Stimulated activated CD4-positive, alpha-beta T cell treated with anti-CD3 and anti-CD28 coated beads, Interleukin-12 subunit alpha, Interleukin-12 subunit beta, amount 100 ng/mL, for 24 hours (primary cell): ENCODE measurements around the gene SERPINE1.
"Not testable (repeated sequence)": the region's sequence is repeated elsewhere in the genome, so short reads cannot be mapped to it uniquely, and the experiment has no call there.

Source experiments
- DNase-seq, 2 experiments: peaks; one replicate each; pipeline ENCODE4 v3.0.0-alpha.2; 2020; ENCODE audit warnings: low read depth in 2 of 2

SERPINE1 gene

DNA sequence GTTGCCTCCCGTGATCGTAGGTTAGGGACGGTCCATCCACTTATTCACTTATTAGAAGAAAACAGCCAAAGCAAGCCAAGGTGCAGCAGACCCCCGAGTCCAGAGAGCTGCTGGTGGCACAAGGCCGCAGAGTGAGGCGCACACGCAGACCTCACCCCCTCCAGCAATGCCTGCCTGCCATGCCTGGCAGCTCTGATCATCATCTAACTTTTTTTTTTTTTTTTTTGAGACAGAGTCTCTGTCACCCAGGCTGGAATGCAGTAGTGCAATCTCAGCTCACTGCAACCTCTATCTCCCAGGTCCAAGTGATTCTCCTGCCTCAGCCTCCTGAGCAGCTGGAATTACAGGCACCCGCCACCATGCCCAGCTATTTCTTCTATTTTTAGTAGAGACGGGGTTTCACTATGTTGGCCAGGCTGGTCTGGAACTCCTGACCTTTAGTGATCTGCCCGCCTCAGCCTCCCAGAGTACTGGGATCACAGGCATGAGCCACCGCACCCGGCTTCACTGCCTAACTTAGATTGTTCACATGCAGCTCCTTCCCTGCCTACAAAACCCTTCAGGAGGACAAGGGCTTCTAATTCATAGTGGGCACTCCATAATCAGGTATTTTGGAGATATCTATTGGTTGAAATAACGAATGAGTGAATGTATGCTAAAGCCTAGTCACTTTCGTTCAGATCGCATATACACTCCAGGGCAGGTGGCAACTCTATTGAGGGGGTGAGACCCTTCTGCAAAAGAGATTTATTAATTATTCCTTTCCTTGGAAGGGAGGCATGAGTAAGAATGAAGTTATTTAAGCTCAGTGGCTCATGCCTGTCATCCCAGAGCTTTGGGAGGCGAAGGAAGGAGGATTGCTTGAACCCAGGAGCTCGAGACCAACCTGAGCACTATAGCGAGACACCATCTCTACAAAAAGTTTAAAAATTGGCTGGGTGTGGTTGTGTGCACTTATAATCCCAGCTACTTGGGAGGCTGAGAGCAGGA is 25.8 kb upstream of the SERPINE1 start:
- DNase-seq = no peak

DNA sequence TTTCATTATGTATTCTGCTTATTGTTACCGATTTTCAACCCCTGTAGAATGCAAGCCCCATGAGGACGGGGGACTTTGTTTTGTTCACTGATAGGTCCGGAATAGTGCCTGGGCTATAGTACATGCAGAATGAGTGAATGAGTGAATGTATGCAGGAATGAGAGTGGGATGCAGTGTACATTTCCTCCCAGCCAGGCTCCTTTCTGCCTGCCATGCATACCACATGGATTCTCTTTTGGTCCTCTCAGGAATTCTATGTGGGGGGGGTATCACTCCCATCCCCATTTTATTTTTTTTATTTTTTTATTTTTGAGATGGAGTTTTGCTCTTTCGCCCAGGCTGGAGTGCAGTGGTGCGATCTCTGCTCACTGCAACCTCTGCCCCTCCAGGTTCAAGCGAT is 24.9 kb upstream of the SERPINE1 start:
- DNase-seq = no peak

DNA sequence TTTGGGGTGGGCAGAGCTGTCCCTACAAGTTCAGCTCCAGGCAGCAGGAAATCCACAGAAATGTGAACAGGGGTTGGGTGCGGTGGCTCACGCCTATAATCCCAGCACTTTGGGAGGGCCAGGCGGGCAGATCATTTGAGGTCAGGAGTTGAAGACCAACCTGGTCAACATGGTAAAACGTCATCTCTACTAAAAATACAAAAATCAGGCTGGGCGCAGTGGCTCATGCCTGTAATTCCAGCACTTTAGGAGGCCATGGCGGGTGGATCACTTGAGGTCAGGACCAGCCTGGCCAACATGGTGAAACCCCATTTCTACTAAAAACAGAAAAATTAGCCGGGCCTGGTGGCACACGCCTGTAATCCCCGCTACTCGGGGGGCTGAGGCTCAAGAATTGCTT is 23.2 kb upstream of the SERPINE1 start:
- DNase-seq = not testable (repeated sequence)

DNA sequence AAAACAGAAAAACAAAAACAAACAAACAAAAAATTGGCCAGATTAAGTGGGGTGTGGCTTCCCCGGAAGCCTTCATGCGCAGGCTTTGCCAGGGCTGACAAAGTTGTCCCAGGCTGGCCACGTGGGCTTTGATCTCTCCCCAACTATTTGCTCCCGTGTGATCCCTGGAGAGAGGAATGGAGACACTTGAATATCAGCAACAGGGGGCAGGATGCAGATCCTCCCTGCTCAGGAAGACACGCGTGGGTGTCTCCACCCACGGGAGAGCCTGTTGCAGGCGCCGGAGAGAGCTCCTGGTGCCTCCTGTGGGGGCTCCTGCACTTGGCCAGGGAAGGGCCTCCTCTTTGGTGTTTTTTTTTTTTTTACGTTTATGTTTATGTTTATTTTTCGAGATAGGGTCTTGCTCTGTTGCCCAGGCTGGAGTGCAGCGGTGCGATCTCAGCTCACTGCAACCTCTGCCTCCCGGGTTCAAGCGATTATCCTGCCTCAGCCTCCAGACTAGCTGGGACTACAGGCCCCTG is 22.7 kb upstream of the SERPINE1 start:
- no peak for DNase-seq

DNA sequence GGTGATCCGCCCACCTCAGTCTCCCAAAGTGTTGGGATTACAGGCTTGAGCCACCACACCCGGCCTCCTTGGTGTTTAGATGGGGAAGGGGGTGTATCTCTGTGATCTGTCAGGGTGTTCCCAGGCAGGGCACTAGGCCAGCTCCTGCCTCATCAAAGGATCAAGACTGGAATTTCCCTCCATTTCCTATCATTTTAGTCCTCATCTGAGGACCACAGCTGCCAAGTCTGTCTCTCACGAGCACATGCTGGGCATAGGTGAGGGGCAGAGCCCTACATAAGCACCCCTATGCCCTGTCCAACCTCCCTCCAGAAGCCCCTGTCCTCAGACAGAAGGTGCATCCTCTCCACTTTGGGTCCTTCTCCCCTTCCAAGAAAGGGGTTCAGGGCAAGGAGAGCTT is 22.1 kb upstream of the SERPINE1 start:
- DNase-seq = no peak

DNA sequence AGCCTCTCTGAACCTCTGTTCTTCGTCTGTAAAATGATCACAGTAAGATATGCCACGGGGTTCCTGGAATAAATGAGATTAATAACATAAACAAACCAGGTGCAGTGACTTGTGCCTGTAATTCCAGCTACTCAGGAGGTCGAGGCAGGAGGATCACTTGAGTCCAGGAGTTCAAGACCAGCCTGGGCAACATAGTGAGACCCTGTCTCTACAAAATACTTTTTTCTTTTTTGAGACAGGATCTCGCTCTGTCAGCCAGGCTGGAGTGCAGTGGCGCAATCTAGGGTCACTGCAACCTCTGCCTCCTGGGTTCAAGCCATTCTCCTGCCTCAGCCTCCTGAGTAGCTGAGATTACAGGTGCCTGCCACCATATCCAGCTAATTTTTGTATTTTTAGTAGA is 21.7 kb upstream of the SERPINE1 start:
- not testable (repeated sequence) for DNase-seq

DNA sequence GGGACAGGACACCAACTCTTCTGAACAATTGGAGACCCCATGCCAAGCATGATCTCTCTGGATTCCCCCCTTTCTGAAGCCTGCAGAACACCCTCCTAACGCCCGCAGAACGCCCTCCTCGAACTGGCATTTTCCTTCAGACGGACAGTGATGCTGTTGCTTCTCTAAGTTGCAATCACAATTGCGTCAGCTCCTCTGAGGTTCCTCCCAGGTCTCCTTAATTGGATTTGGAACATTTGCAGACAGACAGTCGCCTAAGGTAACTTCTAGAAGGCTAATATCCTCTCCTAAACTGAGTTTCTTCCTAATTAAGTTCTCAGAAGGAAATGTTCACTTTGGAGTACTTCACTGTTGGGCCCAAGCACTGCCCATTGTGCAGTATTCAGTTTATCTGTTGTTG is 20.5 kb upstream of the SERPINE1 start:
- DNase-seq = no peak

DNA sequence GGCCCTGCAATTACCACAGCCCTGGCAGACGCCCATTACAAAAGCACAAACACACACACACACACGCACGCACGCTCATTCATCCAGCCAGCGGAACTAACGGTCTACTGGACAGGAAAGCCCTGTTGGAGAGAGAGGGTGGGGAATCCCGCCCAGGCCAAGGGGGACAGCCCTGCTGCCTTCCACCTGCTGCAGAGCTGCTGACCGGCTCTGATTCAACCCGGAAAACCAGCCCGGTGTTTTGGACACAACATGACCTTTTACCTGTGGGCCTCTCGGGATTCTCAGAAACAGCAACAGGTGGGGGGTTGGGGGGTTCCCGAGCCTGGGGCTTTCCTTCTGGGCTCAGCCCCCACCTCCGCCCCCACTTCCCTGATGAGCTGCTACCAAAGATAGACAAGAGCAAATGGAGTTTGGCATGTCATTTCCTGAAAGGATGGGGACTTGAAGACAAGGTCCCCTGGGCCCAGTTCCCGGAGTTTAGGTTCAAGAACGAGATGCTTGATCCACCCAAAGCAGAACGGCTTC is 18.5 kb upstream of the SERPINE1 start:
- no peak for DNase-seq

DNA sequence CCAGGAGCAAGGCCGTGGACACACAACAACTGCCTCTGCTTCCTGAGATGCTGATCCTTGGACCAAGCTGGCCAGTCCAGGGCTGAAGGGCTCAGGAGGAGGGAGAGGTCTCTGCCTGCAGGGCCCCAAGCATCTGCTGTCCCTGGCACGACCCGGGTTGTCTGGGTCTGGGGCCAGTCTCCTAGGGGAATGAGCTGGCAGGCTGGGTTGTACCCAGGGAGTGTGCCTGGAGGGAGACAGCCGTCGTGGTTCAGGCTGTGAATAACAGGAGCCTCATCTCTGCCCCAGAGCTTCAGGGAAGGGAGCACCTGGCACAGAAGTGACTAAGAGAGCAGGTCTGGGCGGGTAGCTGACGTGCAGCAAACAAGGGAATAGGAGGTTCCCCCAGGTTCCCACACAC is 17.9 kb upstream of the SERPINE1 start:
- no peak for DNase-seq

DNA sequence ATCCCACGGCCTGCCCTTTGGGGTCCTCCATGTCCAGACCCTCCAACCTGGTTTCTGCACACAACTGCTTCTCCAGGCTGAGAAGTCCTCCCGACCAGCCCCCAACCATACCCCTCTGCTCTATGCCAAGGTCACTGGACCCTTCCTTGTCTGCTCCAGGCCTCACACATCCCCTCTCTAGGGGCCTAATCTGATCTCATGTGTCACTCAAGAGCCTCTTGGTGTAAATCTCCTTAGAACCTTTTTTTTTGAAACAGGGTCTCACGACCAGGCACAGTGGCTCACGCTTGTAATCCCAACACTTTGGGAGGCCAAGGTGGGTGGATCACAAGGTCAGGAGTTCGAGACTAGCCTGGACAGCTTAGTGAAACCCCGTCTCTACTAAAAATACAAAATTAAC is 17.5 kb upstream of the SERPINE1 start:
- no peak for DNase-seq

DNA sequence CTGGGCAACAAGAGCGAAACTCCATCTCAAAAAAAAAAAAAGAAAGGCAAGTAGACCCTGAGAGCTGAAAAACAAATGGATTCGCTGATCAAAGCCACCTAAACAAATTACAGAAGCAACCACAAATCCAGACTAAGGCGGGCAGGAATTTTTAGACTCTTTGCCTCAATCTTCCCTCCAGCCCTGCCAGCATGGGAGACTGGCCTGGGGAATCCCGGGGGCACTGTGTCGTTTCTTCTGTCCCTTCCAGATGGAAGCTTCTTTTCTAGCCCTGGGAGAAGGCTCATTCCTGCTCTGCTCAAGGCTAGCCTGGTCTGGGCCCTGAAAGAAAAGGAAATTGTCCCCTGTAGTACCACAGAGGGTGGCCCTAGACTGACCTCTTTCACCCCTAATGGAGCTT is 15.6 kb upstream of the SERPINE1 start:
- DNase-seq = no peak

DNA sequence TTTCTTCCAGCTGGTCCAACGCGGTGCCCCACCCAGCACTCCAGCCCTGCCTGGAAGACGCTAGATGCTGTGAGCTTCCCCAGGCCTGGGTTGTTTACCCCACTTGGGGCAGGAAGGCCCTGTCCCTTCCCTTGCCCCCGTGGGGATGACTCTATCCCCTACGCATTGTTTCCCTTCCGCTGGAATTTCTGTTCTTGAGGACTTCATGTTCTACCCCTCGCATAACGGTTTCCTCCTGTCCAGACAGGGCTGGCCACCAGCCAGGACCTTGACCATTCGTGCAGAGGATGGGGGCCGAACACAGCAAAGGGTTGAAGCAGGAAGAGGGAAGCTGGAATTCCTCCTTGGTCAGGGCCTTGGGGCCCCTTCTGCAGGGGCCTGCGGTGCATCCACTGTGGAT is 14.7 kb upstream of the SERPINE1 start:
- no peak for DNase-seq

DNA sequence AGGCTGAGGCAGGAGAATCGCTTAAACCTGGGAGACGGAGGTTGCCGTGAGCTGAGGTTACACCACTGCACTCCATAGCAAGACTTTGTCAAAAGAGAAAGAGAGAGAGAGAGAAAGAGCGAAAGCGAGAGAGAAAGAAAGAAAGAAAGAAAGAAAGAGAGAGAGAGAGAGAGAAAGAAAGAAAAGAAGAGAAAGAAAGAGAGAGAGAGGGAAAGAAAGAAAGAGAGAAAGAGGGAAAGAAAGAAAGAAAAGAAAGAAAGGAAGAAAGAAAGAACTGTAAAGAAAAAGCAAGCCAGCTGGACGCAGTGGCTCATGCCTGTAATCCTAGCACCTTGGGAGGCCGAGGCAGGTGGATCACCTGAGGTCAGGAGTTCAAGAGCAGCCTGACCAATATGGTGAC is 13.8 kb upstream of the SERPINE1 start:
- not testable (repeated sequence) for DNase-seq

DNA sequence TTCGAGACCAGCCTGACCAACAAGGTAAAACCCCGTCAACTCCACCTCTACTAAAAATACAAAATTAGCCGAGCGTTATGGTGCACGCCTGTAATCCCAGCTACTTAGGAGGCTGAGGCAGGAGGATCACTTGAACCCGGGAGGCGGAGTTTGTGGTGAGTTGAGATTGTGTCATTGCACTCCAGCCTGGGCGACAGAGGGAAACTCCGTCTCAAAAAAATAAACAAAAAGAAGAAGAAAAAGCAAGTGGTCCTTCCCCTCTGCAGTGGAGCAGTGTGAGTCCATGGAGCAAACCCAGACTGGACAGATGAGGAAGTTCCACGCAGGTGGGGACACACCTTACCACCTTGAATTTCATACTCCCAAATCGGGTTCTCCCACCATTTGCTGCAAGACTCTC is 13.1 kb upstream of the SERPINE1 start:
- no peak for DNase-seq

DNA sequence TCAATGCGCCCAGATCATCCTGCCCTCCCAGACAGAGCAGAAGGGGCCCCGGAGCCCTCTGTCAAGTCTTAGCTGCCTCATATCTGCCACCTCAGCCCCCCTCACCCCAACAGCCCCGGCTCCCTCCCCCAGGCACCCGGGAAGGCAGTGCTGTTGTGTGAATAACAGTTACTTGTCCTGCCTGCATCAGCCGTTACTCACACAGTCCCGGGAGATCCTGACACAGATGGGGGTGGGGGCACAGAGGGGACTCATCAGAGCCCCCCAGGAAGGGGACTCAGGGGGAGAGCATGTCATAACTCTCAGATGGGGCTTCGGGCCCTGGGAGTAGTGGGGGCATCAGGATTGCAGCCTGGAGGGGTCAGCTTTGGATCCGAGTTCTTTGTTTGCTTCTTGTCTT is 12.4 kb upstream of the SERPINE1 start:
- DNase-seq = no peak

DNA sequence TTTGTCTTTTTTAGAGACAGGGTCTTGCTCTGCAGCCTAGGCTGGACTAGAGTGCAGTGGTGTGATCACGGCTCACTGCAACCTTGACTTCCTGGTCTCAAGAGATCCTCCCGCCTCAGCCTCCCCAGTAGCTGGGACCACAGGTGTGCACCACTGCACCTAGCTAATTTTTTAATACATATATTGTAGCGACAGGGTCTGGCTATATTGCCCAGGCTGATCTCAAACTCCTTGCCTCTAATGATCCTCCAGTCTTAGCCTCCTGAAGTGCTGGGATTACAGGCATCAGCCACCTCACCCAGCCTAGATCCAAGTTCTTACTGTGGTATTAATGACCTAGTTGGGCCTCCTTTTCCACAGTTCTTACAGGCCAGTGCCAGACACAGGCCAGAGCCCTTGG is 11.7 kb upstream of the SERPINE1 start:
- no peak for DNase-seq

DNA sequence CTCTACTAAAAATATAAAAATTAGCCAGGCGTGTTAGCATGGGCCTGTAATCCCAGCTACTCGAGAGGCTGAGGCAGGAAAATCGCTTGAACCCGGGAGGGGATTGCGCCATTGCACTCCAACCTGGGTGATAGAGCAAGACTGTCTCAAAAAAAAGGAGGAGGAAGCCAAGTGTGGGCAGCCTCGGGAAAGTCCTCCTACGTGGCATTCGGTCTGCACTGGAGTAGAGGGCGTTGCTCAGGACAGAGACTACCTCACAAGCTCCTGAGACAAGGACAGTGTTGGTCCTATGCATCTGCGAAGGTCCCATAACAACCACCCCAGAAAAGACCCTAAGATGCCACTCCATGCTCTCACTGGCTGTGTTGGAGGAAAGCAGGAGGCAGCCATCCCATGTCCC is 10.0 kb upstream of the SERPINE1 start:
- DNase-seq = no peak

DNA sequence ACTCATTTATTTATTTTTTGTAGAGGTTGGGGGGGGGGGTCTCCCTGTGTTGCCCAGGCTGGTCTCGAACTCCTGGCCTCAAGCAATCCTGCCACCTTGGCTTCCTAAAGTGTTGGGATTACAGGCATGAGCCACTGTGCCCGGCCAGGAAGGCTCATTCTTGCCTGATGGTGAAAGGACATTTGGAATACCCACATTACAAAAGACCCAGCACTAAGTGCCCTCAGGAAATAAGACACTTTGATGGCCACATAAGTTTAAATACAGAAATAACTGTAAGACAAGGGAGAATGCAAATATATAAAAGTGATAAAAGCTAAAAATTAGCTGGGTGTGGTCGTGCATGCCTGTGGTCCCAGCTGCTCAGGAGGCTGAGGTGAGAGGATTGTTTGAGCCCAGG is 8.0 kb upstream of the SERPINE1 start:
- DNase-seq = no peak

DNA sequence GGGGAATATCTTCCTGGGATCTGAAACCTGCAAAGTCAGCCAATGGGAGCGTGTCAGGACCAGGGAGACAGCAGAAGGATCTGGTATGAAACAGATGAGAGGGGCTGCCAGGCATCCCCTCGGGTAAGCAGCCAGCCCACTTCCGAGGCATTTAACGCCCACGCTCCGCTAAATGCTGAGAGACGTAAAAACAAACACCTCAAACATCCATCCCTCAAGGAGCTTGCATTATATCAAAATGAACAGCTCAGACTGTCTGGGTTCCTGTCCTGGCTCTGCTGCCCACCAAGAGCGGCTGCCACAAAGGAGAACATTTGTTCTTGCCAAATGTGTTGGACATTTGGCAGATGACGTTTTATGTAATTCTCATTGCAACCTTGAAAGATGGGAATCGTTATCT is 7.0 kb upstream of the SERPINE1 start:
- DNase-seq = no peak

DNA sequence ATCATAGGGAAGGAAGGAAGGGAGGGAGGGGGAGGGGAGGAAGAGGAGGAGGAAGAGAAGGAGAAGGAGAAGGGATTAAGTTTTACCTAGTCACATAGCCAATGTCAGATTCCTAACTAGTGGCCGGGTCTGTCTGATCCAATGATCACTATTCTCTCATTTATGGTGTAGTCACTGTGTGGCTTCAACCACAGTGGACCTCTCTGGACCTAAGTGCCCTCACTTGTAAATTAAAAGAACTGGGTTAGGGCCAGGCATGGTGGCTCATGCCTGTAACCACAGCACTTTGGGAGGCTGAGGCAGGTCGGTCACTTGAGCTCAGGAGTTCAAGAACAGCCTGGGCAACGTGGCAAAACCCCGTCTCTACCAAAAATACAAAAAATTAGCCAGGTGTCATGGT is 6.6 kb upstream of the SERPINE1 start:
- no peak for DNase-seq

DNA sequence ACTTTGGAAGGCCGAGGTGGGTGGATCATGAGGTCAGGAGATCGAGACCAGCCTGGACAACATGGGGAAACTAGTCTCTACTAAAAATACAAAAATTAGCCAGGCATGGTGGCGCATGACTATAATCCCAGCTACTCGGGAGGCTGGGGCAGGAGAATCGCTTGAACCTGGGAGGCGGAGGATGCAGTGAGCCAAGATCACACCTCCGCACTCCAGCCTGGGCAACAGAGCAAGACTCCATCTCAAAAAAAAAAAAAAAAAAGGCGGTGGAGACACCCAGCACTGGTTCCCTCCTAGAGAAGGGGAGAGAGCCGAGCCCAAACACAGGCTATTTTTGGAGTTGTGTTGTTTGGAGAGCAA is 5.3 kb upstream of the SERPINE1 start:
- DNase-seq = not testable (repeated sequence)

DNA sequence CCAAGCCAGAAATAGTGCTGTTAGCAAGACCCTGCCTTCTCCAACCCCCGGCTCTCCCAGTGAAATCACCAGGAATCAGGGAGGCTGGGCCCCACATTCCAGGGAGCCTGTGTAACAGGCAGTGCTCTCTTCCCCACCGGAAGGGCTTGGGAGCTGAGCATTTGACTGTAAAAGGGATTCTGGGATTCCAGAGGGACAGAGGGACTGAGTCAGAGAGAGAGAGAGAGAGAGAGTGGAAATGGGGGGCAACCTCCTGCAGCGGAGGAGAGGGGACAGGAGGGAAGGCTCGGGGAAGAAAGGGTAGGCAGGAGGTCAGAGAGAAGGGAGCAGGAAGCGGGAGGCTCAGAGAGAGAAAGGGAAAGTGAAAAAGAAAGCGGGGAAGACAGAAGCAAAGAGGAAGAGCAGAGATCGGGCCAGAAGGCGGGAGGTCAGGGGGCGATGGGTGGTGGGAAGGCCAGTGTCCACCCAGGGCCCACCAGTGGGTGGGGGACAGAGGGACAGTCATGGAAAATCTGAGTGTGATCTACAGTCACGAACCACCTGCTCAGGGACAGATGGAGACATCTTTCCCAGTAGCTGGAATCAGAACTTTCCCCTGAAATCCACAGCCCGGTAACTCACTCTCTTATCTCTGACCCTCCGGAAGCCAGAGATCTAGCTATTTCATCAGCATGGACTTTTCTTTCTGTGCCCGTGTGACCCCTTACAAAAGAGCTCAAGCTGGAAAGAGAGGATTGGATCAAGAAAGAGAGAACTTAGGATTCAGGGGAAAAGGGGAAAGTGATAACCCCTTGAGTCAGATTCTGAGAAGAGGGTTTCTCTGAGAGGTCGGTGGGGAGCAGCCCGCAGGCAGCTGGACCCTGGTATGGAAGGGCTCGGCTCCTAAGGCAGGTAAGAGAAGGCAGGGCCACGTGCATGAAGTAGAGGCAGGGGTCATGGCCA is 4.6 kb upstream of the SERPINE1 start:
- no peak for DNase-seq
